C1 segment of cervical spinal cord (tissue), 14 donors: ENCODE data around the gene LTBP1.
"Not testable (repeated sequence)": the region's sequence is repeated elsewhere in the genome, so short reads cannot be mapped to it uniquely, and the experiment has no call there.

Experiments
- DNase-seq, 14 donors: peaks; one replicate each; lab custom pipeline; 2025; lab: John Stamatoyannopoulos, UW

LTBP1 gene

GRCh38 chr2:32963941-32964340 is 17.2 kb downstream of the LTBP1 start:
- no peak for DNase-seq

DNA sequence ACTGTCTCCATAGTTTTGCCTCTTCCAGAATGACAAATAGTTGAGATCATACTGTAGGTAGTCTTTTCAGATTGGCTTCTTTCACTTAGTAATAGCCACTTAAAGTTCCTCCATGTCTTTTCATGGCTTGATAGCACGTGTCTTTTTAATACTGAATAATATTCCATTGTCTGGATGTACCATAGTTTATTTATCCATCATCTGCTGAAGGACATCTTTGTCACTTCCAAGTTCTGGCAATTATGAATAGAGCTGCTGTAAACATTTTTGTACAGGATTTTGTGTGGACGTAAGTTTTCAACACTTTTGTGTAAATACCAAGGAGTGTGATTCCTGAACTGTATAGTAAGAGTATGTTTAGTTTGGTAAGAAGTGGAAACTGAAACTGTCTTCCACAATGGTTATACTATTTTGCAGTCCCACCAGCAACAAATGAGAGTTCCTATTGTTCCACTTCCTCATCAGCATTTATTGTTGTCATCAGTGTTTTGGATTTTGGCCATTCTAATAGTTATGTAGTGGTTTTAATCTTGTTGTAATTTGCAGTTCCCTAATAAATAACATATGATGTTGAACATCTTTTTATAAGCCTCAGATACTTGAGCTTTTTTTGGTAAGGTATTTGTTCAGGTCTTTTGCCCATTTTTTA is 18.9 kb downstream of the LTBP1 start:
- DNase-seq, result no peak

GRCh38 chr2:32969444-32970162 is 22.9 kb downstream of the LTBP1 start:
- no peak for DNase-seq

DNA sequence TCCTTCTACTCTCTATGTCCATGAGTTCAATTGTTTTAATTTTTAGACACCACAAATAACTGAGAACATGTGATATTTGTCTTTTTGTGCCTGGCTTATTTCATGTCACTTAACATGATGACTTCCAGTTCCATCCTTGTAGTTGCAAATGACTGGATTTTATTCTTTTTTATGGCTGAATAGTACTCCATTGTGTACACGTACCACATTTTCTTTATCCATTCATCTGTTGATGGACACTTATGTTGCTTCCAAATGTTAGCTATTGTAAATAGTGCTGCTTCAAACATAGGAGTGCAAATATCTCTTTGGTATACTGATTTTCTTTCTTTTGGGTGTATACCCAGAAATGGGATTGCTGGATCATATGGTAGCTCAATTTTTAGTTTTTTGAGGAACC is 27.0 kb downstream of the LTBP1 start:
- DNase-seq, result not testable (repeated sequence)

DNA sequence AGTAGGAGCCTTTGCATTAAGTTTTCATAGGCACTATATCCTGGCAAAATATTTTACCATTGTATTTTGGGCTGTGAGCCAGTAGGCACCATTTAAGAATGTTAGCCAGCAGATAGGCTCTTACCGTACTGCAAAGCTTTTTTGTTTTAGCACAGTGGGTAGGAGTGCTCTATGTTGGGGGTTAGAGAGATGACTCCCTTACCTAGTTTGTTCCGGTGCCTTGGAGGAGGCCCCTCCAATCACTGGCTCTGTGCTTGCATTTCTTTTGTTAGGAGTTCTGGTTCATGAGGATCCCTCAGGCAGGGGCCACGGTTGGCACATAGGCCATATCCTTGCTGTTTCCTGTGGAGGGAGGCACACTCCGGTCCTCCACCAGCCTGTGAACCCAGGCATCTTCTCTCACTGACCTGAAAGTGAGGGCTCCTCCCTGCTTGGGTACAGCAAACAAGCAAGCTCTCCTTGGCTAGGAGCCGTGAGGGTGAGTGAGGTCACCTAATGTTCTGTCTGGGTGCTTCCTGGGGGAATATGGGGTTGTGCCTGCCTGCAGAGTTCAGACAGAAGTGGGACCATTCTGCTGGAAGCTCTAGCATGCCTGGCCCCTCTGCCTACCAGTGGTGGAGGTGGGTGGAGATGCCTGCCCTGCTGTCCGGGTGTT is 29.8 kb downstream of the LTBP1 start:
- no peak for DNase-seq

DNA sequence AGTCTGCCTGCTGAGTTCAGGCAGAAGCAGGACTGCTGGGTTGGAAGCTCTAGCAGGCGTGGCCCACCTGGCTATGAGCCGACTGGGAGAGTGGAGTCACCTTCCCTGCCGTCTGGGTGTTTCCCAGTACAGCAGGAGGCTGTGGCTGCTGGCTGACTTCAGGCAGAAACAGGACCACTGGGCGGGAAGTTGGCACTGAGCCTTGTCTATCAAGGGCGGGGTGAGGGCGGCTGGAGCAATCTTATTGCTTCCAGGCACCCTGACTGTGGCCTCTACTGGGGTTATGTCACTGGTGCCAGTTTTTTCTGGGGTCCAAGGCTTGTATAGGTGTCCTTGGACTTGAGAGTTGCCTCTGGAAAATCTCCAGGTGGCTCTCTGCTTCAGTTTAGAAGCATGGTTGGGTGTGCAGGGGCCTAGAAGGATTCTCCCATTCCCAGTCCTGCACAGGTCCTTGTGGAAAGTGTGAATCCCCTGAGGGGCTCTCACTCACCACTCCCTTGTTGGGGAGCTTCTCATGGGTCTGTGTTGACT is 30.5 kb downstream of the LTBP1 start:
- DNase-seq, result no peak

- no peak for DNase-seq
These were observed 34.9 kb downstream of the LTBP1 start for GRCh38 chr2:32981612-32982011.

- DNase-seq, result not testable (repeated sequence)
These were observed 36.6 kb downstream of the LTBP1 start for GRCh38 chr2:32983193-32983924.

GRCh38 chr2:32986480-32986879 is 39.7 kb downstream of the LTBP1 start:
- DNase-seq, result no peak

DNA sequence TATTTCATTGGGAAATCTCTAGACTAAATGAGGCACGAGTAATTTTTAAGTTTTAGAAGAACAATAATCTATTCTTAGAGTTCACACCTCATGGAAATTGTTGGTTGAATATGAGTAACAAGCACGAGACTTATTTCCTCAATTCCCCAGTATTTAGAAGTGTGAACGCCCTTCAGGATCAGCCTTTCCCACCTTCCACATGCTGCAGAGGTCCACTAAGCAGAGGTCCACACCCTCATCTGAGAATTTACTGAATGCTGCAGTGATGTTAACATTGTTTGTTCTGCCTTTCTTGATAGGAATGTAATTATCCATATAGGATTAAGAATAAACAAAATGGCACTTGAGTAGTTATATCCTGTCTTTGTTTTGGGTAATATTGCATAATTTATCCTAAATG is 41.8 kb downstream of the LTBP1 start:
- DNase-seq, result no peak

DNA sequence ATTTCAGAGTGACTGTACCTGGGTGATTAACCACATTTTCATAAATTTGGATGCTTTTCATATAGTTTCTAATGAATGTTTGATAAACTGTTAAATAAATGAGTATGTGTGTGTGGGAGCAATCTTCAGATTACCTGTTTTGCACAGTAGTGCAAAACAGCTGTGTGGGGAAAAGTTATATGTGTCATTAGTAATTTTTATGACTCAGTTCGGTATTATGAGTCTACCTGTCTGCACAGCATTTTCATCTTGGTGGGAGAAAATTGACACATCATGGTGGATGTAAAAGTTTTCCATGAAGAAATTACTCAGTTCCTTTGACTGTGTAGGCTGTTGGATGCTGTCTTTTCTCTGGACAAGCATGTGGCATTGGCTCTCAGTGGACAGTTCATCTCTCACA is 43.8 kb downstream of the LTBP1 start:
- no peak for DNase-seq

- no peak for DNase-seq
These were observed 44.5 kb downstream of the LTBP1 start for GRCh38 chr2:32991091-32991845.

DNA sequence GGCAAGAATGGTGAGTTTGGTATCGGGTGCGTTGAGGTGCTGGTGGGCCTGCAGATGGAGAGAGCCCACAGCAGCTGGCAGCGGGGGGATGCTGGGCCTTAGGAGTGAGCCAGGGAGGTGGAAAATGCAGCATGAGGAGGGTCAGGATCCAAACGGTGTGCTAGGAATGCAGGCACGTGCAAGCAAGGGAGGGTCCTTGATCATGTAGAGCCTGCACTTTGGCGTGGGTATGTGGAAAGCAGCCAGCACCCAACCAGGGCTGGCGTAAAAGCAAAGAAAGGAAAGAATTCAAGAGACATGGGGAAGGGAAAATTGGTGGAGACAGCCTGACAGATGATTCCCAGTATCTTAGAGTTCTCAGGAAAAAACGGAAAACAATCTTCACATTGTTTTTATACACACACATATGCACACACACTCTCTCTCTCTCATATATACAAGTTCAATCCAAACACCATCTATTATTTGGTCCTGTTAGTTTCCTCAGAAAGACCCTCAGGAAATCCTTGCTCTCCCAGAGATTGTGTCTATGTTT is 46.3 kb downstream of the LTBP1 start:
- no peak for DNase-seq

DNA sequence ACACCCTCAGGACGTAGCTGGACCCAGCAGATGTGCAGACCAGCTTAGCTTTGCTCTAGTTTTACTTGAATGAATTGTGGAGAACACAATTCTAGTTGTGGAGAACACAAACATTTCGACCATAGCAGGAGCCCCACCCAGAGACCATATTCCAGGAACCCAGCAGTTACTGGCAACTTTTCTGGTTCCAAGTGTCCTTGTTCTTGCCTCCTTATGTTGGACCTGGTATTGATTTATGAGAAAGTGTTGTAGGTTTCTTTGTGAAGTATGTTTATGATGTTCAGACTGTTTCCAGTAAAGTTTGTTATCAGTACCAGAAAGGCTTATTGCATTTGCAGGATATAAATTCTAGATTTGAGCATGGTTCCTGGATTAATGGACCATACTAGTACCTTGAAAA is 51.0 kb downstream of the LTBP1 start:
- no peak for DNase-seq

DNA sequence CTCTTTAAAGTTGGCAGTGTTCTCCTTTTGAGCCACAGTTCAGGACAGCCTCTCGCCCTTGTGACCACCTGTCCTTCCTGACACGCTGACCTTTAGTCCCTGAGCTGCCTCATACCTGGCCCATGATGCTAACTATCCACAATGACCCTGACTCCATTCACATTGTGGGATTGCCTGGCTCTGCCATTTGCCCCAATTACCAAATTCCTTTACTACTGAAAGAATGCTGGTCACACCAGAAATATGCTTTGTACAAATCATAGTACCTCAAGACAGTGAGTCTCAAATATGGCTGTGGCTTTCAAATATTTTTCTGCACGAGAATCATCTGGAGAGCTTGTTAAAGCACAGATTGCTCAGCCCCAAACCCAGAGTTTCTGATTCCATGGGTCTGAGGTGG is 54.2 kb downstream of the LTBP1 start:
- DNase-seq, result no peak

- no peak for DNase-seq
These were observed 55.1 kb downstream of the LTBP1 start for GRCh38 chr2:33001823-33002222.

DNA sequence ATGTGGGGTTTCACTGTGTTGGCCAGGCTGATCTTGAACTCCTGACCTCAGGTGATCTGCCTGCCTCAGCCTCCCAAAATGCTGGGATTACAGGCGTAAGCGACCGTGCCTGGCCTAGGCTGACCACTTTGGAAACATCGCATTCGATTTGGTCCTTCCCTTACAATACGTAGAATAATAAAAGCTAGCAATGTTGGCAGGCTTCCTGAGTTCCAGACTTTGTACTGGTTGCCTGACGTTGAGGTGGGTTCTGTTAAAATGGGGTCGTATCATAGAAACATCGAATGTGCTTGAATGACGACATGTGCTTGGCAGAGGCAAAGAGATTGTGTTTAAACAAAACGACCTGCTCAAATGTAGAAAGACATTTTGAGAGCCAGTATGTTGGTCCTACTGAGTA is 56.1 kb downstream of the LTBP1 start:
- DNase-seq, result no peak

- no peak for DNase-seq
These were observed 58.3 kb downstream of the LTBP1 start for GRCh38 chr2:33005057-33005456.

- no peak for DNase-seq
These were observed 62.0 kb downstream of the LTBP1 start for GRCh38 chr2:33008716-33009115.

DNA sequence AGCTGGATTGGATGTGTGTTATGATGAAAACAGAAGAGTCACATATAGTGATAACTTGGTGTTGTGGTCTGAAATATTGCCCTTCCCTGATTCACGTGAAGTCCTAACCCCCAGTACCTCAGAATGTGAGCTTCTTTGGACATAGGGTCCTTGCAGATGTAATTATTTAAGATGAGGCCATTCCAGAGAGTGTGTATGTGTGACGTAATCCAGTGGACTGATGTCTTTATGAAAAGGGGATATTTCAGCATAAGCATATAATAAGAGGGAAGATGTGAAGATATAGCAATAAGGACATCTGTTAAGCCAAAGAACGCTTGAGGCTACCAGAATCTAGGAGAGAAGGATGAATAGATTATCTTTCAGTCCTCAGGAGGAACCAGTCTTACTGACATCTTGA is 62.5 kb downstream of the LTBP1 start:
- DNase-seq, result no peak

- no peak for DNase-seq
These were observed 64.6 kb downstream of the LTBP1 start for GRCh38 chr2:33011373-33011772.
